ENCODE measurements around the gene KCNK7. TPM values are rescaled to one million over a fixed set of nuclear protein-coding genes. Genes with fewer than 3 reads are reported as not detected.
"Not testable (repeated sequence)": the region's sequence is repeated elsewhere in the genome, so short reads cannot be mapped to it uniquely, and the experiment has no call there.

Gene KCNK7
- total RNA-seq, 1 donor from 2014 or later: 1.1 TPM

- peaks cover 15% of the 10 kb centered on the region for H3K36me3 Mint-ChIP-seq (ENCODE audit: low read depth)
- ATAC-seq (ENCODE audit: low read depth): no peak
- no peaks in the 10 kb centered on the region for H3K9me3 Mint-ChIP-seq
- H3K4me3 Mint-ChIP-seq: no peak overlapping the region
- no peak for TF ChIP-seq CTCF (IDR thresholded peaks at IDR 0.05)
- H3K4me1 Mint-ChIP-seq: peaks cover 51% of the 10 kb centered on the region
- ChIA-PET POLR2A (interaction anchor here (0.6 to 3.1 kb wide), 11 partner anchors 11 to 750 kb away, joined by 3 to 11 read pairs (median 6); partner anchors contain the start of gene MALAT1), CTCF (interaction anchor here (1.2 to 1.5 kb wide), 4 partner anchors 15 to 28 kb away, joined by 3 to 6 read pairs (median 4); no protein-coding TSS in a partner anchor)
- no peaks in the 10 kb centered on the region for H3K27me3 Mint-ChIP-seq
- intact Hi-C loops (cut with micrococcal nuclease): no loop called here
- H3K27ac Mint-ChIP-seq: peak overlapping the region; percentile 82
- DNase-seq: no peak
Observed at GRCh38 chr11:65565624-65566453, 29.8 kb downstream of the KCNK7 start.

- not testable (repeated sequence) for DNase-seq
Observed at GRCh38 chr11:65564879-65565559, 30.6 kb downstream of the KCNK7 start.

DNA sequence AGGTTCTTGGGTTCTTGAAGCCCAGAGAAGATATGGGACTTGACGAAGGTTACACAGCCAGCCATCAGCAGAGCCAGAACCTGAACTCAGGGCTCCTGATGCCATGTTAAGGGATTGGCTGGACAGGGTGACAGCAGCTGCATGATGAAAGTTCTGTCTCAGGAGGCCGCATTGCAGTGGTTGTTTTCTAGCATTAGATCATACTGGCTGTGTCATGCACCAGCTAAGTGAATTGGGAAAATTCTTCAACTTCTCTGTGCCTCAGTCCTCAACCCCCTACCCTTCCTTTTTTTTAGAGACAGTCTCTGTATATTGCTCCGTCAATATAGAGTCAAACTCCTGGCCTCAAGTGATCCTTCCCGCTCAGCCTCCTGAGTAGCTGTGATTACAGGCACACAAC is 32.0 kb downstream of the KCNK7 start:
- H3K9me3 Mint-ChIP-seq: no peaks in the 10 kb centered on the region
- no peak for ATAC-seq (ENCODE audit: low read depth)
- H3K27me3 Mint-ChIP-seq: peaks cover 4% of the 10 kb centered on the region
- ChIA-PET POLR2A (interaction anchor here (0.6 to 3.1 kb wide), 3 partner anchors 12 to 65 kb away, joined by 3 to 11 read pairs (median 3); partner anchors contain the start of gene MALAT1), CTCF (interaction anchor here (1.0 to 2.8 kb wide), 2 partner anchors 11 to 23 kb away, joined by 3 to 12 read pairs; no protein-coding TSS in a partner anchor)
- no peak for DNase-seq
- peak overlapping the region; percentile 35 for H3K27ac Mint-ChIP-seq
- peaks cover 6% of the 10 kb centered on the region for H3K36me3 Mint-ChIP-seq (ENCODE audit: low read depth)
- H3K4me3 Mint-ChIP-seq: no peak overlapping the region
- no peak for TF ChIP-seq CTCF (IDR thresholded peaks at IDR 0.05)
- intact Hi-C loops (cut with micrococcal nuclease): no loop called here
- H3K4me1 Mint-ChIP-seq: peaks cover 38% of the 10 kb centered on the region

More at GRCh38 chr11:65564879-65565559, 30.6 kb downstream of the KCNK7 start:
- intact Hi-C loops (cut with micrococcal nuclease); H3K4me3 Mint-ChIP-seq; H3K9me3 Mint-ChIP-seq; H3K27me3 Mint-ChIP-seq; ATAC-seq (ENCODE audit: low read depth): not testable (repeated sequence)
- ChIA-PET CTCF (interaction anchor here (1.2 to 1.5 kb wide), 4 partner anchors 14 to 29 kb away, joined by 3 to 6 read pairs (median 4); no protein-coding TSS in a partner anchor), POLR2A (interaction anchor here (0.6 to 3.1 kb wide), 6 partner anchors 12 to 140 kb away, joined by 3 to 11 read pairs (median 6); partner anchors contain the start of gene MALAT1)
- H3K4me1 Mint-ChIP-seq: peaks cover 47% of the 10 kb centered on the region
- peak overlapping the region; percentile 82 for H3K27ac Mint-ChIP-seq
- H3K36me3 Mint-ChIP-seq (ENCODE audit: low read depth): peaks cover 11% of the 10 kb centered on the region

DNA sequence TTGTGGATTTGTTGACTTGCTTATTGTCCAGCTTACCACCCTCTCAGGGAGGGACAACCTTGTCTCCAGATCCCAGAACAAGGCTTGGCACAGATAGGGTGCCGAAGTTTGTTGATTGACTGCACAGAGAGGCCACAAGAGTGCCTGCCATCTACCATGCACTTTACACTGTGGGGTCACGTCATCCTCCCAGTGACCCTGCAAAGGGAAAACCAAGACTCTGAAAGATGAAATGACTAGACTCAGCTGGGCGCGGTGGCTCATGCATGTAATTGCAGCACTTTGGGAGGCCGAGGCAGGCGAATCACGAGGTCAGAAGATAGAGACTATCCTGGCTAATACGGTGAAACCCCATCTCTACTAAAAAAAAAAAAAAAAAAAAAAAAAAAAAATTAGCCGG is 32.8 kb downstream of the KCNK7 start:
- intact Hi-C loops (cut with micrococcal nuclease): no loop called here
- DNase-seq (no peak), ATAC-seq (ENCODE audit: low read depth) (no peak)
- H3K4me3 Mint-ChIP-seq: no peak overlapping the region
- peaks cover 32% of the 10 kb centered on the region for H3K4me1 Mint-ChIP-seq
- no peak for TF ChIP-seq CTCF (IDR thresholded peaks at IDR 0.05)
- ChIA-PET CTCF (interaction anchor here (2.8 kb wide), 1 partner anchor 10 kb away, joined by 12 read pairs; no protein-coding TSS in a partner anchor), POLR2A (interaction anchor here (1.7 kb wide), 1 partner anchor 11 kb away, joined by 3 read pairs; no protein-coding TSS in a partner anchor)
- peaks cover 2% of the 10 kb centered on the region for H3K36me3 Mint-ChIP-seq (ENCODE audit: low read depth)
- peaks cover 4% of the 10 kb centered on the region for H3K27me3 Mint-ChIP-seq
- H3K27ac Mint-ChIP-seq: no peak overlapping the region
- no peaks in the 10 kb centered on the region for H3K9me3 Mint-ChIP-seq

DNA sequence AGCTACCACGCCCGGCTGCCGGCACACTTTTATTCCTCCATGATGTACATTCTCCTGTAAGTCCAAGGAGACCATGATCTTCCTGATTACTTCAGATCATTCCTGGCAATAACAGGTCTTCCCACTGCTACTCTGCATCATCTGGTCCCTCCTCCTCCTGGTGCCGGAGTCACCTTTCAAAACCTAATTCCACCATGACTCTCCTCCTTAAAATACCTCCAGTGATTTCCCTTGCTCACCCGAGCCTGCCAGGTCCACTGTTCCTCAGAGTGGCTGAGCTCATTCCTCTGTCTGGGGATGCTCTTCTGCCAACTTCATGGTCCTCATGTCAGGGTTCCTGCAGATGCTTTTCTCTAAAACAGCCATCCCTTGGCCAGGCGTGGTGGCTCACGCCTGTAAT is 33.6 kb downstream of the KCNK7 start:
- DNase-seq: no peak
- ATAC-seq (ENCODE audit: low read depth): no peak
- peaks cover 36% of the 10 kb centered on the region for H3K4me1 Mint-ChIP-seq
- H3K36me3 Mint-ChIP-seq (ENCODE audit: low read depth): peaks cover under 1% of the 10 kb centered on the region
- ChIA-PET POLR2A (interaction anchor here (2.2 kb wide), 1 partner anchor 26 kb away, joined by 4 read pairs; no protein-coding TSS in a partner anchor), CTCF (interaction anchor here (2.8 kb wide), 1 partner anchor 10 kb away, joined by 12 read pairs; no protein-coding TSS in a partner anchor)
- intact Hi-C loops (cut with micrococcal nuclease): no loop called here
- no peak overlapping the region for H3K27ac Mint-ChIP-seq
- H3K4me3 Mint-ChIP-seq: no peak overlapping the region
- peaks cover 4% of the 10 kb centered on the region for H3K27me3 Mint-ChIP-seq
- no peak for TF ChIP-seq CTCF (IDR thresholded peaks at IDR 0.05)
- H3K9me3 Mint-ChIP-seq: no peaks in the 10 kb centered on the region

Data from activated B cell treated with CpG ODN at 0.5 μM for 24 hours (primary cell).